ENCODE data around the gene ATF6B.
"Not testable (repeated sequence)": the region's sequence is repeated elsewhere in the genome, so short reads cannot be mapped to it uniquely, and the experiment has no call there.

ATF6B gene

DNA sequence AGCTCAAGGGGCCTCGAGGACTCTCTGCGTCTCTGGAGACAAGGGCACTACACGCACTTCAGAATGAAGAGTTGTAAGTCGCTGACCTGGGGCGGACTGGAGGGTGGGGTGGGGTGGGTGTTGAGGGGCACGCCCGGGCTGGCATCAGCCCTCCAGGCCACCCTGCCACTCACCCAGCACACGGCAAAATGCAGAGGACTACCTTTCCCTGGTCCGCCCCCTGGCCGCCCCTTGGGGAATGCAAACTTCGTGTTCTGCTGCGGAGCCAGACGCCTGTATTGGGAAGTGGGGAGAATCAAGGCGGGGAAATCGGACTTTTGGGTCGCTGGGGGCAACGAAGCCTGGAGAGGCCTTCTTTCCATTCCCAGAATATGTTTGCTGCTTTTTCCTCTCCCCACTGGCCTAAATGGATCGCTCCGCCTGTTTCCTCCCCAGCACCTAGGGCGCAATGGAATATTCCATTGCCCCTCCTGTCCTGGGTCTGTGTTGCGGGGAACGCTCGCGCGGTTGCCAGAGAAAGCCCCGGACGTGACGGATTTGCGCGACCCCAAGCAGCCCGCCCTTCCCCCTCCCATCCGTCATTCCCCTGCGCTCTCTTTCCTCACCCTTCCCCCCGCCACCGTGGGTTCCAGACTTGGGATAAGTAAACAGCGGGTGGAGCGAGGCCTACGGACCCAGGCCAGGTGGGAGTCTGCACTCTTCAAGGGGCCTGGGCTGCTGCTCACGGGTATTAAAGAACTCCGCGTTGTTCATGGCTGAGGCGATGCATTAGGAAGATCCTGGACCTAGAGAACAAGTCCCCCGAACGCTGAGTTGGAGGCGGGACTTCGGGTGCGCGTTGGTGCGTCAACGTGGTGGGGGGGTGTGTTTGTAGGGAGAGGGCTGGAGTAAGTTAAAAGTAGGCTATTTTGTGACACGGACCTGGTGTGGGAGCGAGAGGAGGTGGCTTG, 25.8 kb upstream of the ATF6B start, which contains the start of gene PPT2:
TSS of gene PPT2 (plus strand) at position 578 of the 950 bp plus-strand sequence. CDS start 454 bp downstream, outside the sequence.
- peak; percentile 67 for DNase-seq

DNA sequence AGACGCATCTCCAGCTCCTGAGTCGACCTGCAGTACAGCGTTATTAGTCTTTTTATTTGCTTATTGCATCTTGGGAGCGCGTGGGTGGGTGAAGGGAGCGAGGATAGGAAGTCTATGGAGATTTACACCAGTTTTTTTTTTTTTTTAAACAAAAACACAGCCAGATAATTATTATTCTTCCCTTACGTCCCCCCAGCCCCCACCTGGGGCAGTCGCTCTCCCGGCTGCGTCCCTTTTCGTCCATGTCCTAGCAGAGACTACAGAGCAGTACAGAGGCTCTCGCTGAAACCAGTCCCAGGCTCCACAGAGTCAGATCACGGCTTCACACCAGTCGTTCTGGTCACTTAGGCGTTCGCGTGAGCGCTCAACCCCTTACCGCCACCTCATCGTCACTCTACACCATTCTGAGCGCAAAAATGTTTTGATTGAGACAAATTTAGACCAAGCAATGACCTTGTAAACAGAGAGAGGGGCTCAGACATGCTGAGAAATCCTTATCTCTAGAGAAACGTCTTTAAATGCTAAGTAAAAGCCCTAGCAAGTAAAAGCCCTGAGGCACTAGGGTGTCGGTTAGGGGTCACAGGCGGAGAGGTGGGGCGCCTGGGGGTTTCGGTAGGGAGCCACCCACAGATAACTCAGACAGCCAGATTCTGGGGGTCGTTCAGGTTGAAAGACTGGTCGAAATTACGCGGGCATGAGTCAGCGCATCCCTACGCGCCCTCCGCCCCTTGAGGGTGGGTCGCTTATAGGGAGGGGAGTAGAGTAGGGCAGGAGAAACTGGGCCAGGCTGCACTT, 24.9 kb upstream of the ATF6B start:
- DNase-seq = no peak

DNA sequence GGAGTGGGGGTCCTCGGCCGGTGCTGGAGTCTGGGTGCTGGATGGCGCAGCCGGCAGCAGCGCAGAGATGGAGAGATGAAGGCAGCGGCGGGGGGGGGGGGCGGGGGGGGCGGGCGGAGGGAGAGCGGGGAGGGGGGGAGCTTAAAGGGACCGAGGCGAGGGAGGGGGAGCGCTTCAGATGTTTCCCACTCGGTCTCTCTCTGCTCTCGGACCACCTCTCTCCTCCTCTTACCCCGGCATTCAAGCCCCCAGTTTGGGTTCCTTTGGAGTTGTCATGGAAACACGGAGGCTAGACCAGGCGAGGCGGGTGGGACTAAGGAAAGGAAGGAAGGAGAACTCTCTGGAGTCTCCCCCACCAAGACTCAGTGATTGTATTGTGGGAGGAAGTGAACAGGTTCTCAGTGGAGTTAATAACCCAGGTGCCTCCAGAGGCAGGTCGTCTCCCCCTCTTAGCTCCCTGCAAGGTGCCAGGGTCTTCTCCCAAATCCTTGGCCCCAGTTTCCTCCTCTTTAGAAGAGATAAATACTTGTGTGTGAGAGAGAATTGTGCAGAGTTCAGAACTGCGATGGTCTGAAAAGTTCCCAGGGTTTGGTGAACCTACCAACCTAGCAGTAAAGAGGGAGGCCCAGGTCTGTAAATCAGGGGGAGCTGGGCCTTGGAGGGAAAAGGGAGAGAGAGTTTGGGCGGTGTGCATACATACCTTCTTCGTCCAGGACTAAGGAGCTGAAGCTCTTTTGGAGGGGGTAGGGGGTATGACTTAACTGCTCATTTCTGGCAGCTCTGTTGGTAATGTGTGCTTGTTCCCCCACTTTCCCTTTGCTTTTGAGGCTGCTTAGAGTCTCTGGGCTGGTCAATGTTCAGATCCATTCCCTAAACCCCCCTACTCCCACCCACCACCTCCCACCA, 24.1 kb upstream of the ATF6B start, which contains the start of gene PRRT1:
TSS of gene PRRT1 (minus strand) at position 77 of the 906 bp plus-strand sequence. CDS start 112 bp downstream, outside the sequence.
- no peak for DNase-seq

DNA sequence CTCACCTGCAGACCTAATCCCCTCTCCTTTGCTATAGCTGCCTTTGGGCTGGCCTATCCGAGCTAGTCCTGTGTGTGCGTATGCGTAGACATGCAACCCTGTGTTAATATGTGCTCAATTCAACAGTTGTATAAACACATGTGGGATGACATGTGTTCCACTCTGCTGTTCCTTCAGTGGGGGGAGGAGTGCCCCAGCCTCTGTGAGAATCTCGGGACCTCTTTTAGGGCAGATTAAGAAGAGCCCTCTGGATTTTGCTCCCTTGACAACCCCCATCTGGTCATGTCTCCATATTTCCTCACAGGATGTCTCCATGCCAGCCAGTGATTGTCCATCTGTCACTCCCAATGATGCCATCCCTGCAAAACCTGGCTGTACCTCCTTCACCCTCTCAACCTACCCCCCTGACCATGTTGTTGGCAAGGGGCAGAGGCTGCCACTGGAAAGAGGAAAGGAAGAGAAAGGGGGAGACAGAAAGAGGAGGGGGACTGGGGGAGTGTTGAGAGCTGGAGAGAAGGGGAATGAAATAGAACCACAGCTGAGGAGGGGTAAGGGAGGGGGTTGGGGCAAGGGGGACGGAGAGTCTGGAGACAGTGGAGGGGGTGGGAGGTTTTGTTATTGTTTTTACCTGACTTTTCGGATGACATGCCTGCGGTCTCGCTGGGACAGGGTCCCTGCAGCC, 23.3 kb upstream of the ATF6B start:
- no peak for DNase-seq

DNA sequence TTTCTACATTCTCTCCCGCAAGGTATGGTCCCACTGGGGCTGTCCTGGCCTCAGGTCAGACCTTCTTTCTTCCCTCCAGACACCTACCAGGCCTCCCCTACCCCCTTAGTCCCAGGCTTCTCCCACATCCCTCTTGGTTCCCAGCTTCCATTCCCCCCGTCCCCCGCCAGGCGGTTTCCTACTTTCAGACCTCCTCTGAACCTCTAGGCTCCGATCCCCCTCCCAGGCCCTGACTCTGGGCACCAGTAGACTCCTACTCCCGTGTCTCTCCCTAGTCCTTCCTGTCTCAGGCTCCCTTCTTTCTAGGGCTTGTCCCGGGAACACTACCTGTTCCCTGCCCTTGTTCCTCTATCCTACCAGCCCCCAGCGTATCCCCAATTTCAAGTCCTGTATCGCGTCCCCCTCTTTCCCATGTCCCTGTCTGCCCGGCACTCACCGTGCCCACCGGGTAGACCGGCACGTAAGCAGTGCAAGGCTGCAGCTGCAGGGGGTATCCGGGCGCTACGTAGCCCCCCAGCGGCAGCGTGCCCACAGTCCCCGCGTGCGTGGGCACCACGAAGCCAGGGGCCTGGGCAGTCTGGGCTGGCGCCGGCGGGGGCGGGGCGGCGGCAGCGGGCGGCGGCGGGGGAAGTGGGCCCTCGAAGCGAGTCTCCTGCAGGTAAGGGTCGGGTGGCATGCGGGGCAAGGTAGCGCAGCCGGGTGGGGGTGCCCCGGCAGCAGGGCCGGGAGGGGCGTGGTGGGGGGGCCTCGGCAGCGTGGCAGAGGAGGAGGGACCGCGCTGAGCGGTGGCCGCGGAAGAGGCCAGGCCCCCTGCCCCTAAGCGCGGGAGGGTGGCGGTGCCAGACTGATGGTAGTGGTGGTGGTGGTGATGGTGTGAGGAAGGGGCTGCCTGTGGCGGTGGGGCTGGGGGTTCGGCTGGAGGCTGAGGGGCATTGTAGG, 22.2 kb upstream of the ATF6B start:
- no peak for DNase-seq

DNA sequence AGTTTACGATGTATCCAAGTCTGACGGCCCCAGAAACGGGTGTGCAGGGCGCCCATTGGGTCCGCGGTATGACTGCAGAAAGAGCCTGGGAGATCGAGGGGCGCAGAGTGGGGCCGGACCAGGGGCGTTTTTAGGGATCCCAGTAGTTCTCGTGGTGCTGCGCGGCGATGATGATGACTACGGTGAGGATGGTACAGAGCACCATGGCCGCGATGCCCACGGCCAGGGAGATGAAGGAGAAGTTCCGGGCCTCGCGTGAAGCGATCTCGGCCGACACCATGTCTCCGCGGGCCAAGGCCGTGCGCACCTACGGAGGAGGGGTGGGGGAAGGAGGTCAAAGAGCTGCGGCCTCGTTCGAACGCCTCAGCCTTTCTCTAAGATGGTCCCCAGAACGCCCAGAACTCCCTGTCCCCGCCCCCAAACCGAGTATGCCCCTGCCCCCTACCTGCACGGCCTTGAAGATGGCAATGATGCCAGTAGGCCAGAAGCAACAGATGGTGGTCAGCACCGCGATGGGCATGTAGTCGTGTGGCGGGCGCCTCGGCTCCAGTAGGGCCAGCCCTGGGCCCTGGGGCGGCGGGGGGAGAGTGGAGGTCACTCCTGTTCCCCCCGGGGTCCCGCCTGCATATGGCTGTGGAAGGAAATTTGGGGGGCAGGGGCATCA, 21.2 kb upstream of the ATF6B start:
- DNase-seq = no peak

DNA sequence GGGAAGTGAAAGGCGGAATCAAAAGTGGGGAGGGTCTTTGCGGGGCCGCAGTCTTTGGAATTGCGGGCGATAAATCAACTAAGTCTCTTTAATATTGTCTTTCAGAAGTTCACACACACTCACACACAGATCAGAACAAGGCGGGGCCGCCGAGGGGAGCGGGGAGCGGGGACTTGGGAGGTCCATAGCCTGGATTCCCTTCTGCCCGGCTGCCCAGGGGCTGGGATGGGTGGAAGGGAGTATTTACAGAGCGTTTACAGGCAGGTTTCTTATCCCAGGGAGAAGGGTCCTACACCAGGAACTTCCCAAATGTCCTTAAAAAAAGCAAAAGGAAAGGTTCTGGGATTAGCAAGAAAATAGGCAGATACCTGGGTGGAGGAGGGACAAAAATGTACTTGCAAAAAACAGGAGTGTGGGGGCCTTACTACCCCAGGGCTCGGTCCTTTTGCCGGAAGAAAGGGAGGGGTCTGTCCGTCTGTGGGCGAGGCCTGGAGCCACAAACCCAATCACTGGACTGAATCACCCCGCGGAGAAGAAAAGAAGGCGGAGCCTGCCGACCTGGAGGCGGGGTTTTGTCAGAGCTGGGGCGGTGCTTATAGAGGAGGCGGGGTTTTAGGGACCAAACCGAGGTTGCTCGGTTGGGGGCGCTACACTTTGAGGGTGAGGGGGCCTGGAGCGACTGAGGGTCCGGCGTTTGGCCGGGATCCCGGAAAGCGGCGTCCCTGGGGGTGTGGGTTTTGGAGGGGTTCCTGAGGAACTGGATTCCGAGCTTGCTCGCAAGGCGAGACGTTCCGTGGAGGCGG, 20.4 kb upstream of the ATF6B start:
- peak; percentile 69 for DNase-seq

DNA sequence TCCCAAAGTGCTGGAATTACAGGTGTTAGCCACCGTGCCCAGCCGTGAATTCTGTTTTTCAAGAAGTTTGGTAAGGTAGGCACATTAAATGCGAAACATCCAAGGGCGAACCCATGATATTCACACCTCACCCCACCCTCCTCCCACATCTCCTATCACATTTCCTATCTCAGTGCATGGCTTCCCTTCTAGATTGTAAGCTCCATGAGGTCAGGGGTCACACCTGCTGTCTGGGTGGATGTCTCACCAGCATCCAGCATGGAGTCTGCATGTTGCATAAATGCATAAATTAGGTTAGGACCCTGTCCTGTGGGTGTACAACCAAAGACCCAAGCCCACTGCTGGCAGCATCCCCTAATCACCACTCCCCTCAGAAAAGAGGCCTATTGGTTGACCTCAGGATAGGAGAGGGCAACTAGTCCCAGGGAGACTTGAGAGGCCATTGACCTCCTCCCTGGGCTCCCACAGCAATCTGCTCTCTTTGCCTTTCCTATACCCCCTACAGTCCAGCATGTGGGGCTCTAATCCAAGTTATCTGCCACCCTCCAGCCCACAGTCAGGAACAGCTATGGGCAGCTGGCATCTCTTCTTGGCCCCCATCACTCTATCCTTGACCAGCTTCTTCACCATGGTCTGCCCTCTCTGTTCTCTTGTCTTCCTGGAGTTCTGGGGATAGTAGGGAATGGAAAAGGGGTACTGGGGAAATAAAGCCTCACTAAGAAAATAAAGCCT, 19.5 kb upstream of the ATF6B start:
- no peak for DNase-seq

DNA sequence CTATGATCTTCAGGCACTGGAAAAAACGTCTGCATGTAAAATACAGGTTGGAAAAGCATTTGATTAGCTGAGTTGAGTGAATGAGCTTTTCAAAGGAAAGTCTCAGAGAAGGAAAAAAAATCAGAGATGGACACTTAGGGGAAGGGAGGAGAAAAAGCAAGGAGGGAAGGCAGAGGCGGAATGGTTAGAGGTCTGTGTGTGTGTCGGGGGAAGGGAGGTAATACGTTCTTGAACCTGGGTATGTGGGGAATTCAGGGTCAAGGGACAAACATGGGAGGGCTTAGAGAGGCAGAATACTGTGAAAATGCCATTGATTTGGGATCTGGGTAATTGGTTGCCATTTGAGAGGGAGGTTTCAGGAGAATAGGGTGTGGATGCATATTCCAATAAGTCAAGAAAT, 18.6 kb upstream of the ATF6B start:
- DNase-seq = no peak

DNA sequence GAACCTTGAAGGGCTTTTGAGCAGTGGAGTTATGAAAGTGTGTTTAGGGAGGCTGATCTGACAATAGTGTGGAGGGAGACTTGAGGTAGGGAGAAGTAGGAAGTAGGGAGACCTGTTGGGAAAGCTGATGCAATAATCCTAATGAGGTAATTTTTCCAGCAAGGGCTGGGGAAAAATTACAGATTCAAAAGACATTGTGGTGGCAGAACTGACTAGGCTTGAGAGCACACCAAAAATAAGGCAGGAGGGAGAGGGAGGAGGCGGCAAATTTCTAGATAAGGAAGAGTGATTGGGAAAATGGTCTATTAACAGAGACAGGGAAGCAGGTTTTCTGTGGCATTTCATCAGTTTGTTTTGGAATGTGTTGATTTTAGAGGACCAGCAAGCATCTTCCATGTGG, 18.2 kb upstream of the ATF6B start:
- no peak for DNase-seq

DNA sequence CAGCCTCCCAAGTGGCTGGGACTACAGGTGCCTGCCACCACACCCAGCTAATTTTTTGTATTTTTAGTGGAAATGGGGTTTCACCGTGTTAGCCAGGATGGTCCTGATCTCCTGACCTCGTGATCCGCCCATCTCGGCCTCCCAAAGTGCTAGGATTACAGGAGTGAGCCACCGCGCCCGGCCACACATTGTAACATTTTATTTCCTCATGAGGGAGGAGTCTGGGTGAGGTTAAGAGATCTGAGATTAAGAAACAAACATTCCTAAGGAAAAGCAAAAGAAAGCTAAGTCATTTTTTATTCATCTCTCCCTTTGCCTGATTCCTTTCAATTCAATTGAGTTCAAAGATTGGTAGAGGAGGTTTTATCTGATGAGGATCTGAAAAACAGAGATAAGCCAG, 16.2 kb upstream of the ATF6B start:
- not testable (repeated sequence) for DNase-seq

DNA sequence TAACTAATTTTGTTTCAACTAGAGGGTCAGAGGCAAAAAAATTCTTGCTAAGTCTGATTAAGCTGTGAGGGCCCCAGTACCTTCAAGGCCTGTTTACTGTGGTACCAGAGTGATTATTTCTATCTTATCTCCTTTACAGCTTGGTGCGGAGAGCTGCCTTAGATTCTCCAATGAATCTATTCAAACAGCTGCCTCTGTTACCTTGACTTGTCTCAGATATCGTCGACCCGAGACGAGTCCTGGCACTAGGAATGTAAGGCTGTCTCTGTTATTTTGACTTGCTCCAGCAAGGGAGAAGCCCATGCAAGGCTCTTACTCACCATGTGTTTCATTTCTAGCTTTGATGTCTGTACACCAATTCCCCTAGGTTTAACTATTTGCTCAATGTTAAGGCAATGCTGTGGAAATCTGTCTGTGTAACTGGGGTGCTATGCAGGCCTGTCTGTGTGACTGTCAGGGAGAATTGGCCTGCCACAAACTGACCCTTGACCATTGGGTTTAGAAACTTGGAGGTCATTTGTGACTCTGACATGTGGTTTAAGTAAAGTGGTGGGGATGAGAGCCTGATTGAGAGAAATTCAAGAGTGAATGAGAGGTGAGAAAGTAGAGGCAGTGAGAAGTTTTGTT, 12.5 kb upstream of the ATF6B start:
- DNase-seq = no peak

DNA sequence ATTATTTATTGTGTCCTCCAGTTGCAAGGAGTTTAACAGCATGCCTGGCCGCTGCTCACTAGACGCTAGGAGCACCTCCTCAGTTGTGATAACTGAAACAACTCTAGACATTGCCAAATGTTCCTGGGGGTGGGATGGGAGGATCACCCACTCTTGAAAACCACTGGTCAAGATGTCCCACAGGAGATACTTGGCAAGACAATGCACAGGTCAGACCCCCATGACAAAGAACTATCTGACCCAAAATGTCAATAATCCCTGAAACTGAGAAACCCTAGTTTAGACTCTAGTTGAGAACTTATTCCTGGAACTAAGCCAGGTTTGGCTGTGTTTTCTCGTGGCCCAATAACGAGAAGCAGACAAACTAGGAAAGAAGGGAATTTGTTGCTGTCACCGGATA, 11.5 kb upstream of the ATF6B start:
- no peak for DNase-seq

DNA sequence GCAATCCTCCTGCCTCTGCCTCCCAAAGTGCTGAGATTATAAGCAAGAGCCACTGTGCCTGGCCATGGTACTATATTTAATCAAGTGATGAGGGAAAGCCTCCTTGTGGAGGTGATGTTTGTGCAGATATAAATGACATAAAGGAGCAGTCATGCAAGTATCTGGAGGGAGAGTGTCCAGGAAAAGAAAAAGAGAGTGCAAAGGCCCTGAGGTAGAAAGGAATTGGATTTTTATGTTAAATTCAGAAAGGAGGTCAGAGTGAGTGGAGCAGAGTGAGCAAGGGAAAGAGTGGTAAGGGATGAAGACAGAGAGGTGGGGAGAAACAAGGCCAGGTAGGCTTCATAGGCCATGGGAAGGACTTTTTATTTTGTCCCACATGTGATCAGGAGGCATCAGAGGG, 9.4 kb upstream of the ATF6B start:
- no peak for DNase-seq

DNA sequence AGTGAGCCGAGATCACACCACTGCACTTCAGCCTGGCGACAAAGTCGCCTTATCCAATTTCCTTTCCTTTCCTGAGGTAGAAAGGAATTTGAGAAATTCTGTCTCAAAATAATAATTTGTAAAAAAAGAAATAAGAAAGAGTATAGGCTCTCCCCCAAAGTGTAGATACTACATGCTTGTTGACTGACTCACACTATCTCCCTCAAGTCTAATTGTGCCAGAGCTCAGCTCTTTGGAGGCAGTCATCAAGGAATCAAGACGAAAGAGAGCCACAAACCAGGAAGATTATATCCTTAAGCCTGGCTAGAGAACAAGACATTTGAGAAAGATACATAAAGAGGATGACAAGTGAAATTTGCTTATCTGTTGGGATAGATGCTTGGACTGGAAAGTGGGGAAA, 5.7 kb upstream of the ATF6B start:
- DNase-seq = no peak

DNA sequence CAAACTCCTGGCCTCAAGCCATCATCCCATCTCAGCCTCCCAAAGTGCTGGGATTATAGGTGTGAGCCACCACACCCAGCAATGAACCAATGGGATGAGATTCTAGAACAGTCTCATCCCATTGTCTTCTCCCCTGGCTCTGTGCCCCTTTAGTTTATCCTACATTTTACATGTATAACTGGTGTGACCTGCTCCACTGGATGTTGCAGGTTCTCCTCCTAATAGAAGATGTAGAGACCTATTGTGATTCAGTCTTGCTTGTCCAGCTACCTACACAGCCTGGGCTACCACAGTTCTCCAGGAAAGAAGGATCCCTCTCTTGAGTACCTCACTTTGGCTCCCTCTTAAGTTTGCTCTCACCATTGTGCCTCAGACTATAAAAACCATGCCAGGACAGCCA, 4.1 kb upstream of the ATF6B start:
- no peak for DNase-seq

DNA sequence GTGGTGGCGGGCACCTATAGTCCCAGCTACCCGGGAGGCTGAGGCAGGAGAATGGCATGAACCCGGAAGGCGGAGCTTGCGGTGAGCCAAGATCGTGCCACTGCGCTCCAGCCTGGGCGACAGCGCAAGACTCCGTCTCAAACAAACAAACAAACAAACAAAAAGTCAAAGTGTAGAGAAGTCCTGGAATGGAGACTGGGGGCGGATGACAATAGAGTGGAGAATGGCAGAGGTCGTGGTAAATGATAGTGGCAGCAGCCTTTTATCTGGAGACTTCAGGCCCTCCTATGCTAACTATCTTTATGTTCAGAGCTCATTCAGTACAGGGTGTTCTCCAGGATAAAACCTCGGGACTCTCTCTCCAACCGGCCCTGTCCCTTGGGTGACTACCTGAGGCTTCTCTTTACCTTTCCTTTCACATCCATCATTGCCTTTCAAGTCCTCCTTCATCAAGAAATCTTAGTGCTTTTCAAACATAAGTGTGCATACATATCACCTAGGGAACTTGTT, 3.4 kb upstream of the ATF6B start:
- no peak for DNase-seq
